Mammary epithelial cell (primary cell): ENCODE data around the gene MRPL40.

Experiments
- EZH2 ChIP-seq: IDR thresholded peaks from 2 replicates; pipeline ENCODE4 v1.6.1; 2012; ENCODE audit warnings: low read length, inconsistent platforms, borderline replicate concordance
- TF ChIP-seq, protein P1 (sequence below), 2 donors: IDR thresholded peaks in 1 of 2; conservative IDR thresholded peaks in 1 of 2; 2 replicates each; pipeline ENCODE4 v1.5.1; 2011 to 2012; ENCODE audit warnings: inconsistent platforms in 2 of 2, low read length in 2 of 2, mild to moderate bottlenecking in 2 of 2, control low read depth in 1 of 2, low read depth in 1 of 2; ENCODE audit not compliant: insufficient read depth in 1 of 2; ENCODE audit errors: extremely low read depth in 1 of 2

DNA sequence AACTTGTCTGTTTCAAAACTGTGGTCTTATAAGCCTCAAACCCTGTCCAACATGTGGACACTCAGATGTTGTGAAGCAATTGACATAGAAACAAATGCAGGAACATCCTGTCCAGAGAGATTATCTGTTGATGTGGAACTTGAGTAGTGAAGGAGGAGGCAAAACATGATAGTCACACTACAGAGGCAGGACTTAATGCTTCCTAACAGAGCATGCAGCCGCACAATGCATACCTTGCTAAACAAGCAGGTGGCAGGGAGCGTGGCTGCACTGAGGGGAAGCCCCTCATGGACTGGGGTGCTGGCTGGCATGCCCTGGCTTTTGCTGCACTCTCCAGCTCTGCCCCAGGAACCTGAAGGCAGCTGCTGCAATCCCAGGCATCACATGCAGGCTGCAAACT is 9.8 kb downstream of the MRPL40 start:
- TF ChIP-seq, protein P1, sequence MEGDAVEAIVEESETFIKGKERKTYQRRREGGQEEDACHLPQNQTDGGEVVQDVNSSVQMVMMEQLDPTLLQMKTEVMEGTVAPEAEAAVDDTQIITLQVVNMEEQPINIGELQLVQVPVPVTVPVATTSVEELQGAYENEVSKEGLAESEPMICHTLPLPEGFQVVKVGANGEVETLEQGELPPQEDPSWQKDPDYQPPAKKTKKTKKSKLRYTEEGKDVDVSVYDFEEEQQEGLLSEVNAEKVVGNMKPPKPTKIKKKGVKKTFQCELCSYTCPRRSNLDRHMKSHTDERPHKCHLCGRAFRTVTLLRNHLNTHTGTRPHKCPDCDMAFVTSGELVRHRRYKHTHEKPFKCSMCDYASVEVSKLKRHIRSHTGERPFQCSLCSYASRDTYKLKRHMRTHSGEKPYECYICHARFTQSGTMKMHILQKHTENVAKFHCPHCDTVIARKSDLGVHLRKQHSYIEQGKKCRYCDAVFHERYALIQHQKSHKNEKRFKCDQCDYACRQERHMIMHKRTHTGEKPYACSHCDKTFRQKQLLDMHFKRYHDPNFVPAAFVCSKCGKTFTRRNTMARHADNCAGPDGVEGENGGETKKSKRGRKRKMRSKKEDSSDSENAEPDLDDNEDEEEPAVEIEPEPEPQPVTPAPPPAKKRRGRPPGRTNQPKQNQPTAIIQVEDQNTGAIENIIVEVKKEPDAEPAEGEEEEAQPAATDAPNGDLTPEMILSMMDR (conservative IDR thresholded peaks at IDR 0.05 in 1 of 2, IDR thresholded peaks at IDR 0.05 in 1 of 2; ENCODE audit: extremely low read depth in 1 of 2, insufficient read depth in 1 of 2, low read depth in 1 of 2, low read length in 2 of 2), result no peak
- no peak for TF ChIP-seq EZH2
